SK-N-MC (cell line): ENCODE measurements around the gene SLC34A3.
A peak's percentile ranks its signal among the peaks of the same experiment; 100 is the strongest.

Experiments
- DNase-seq: peaks from one replicate; pipeline ENCODE4 v3.0.0-alpha.2; 2011; ENCODE audit warnings: low read depth, low spot score
- H3K27ac ChIP-seq: fragments of 200-600 bp; sonication (generic); 2 replicates; pipeline ENCODE4 v1.5.1; 2016; ENCODE audit warnings: mixed run types
- H3K36me3 ChIP-seq: fragments of 200-600 bp; sonication (generic); 2 replicates; pipeline ENCODE4 v1.6.1; 2017; ENCODE audit warnings: antibody characterized with exemption, low read length, mixed read lengths; ENCODE audit not compliant: insufficient read depth
- H3K4me3 ChIP-seq: fragments of 200-600 bp; sonication (generic); 2 replicates; pipeline ENCODE4 v1.5.1; 2016
- H3K9ac ChIP-seq: fragments of 200-600 bp; sonication (generic); 2 replicates; pipeline ENCODE4 v1.8.0; 2017; ENCODE audit warnings: mixed run types, mixed read lengths; ENCODE audit not compliant: insufficient read length
- H3K9me3 ChIP-seq: fragments of 200-600 bp; sonication (generic); 2 replicates; pipeline ENCODE4 v1.6.1; 2017; ENCODE audit warnings: low read depth, mild to moderate bottlenecking, antibody characterized with exemption, low read length, moderate library complexity, mixed read lengths
- EZH2 ChIP-seq: fragments of 200-600 bp; sonication (generic); IDR thresholded peaks from one replicate; pipeline ENCODE4 v1.6.1; 2017; ENCODE audit warnings: antibody characterized with exemption
- FOXP2 ChIP-seq: optimal IDR thresholded peaks from 2 replicates; pipeline ENCODE3; 2011; ENCODE audit warnings: mild to moderate bottlenecking, moderate library complexity; ENCODE audit not compliant: insufficient read depth; ENCODE audit errors: extremely low read length, control extremely low read depth
- POLR2AphosphoS5 ChIP-seq: IDR thresholded peaks from 2 replicates; pipeline ENCODE4 v1.6.1; 2012; ENCODE audit warnings: mild to moderate bottlenecking, low read depth, low read length, borderline replicate concordance

Gene SLC34A3

DNA sequence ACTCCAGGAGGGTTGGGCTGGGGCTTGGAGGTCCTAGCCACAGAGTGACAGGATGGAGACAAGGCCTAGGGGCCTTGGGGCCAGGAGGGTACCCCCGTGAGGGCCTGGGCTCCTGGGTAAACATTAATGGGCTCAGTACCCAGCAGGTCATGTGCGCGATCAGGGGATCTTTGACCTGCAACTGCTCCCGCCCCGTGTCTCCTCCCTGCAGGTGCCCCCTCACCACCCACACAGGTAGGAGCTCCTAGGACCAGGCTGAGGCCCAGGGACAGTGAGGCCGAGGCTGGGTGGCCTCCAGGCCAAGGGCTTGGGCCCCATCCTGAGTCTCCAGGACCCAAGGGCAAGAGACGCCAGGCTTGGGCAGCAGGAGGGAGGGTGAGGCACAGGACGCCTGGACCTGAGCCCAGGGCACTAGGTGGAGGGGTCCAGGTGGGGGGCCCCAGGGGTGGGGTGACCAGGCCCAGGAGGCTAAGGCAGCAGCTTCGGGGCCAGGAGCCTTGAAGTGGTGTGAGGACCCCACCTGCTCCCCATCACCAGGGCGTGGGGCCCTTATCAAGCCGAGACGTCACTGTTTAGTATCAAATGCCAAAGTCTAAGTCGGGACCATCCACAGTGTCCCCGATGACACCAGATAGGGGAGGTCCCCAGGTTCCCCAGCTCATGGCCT lies at the start of gene SLC34A3:
TSS of gene SLC34A3 (plus strand) at position 197 of the 667 bp plus-strand sequence. CDS start 802 bp downstream, outside the sequence.
- no peak for DNase-seq
- no peak within 1 kb of the TSS for H3K27ac ChIP-seq
- no peak within 1 kb of the TSS for H3K9ac ChIP-seq
- no peaks in the 10 kb centered on the region for H3K9me3 ChIP-seq
- no peak within 1 kb of the TSS for H3K4me3 ChIP-seq
- TF ChIP-seq EZH2 (no peak), FOXP2 (no peak), POLR2AphosphoS5 (no peak)
- H3K36me3 ChIP-seq: no peaks in the 10 kb centered on the region

GRCh38 chr9:137181680-137182079 lies 49.0 kb upstream of the SLC34A3 start:
- H3K36me3 ChIP-seq: peaks cover 8% of the 10 kb centered on the region; the same call in 1 of the 2 replicates
- no peaks in the 10 kb centered on the region for H3K9me3 ChIP-seq
- no peak for TF ChIP-seq POLR2AphosphoS5
- no peak for TF ChIP-seq EZH2
- no peak for TF ChIP-seq FOXP2
- H3K27ac ChIP-seq: no peak overlapping the region
- DNase-seq: no peak
- no peak overlapping the region for H3K4me3 ChIP-seq
- no peak overlapping the region for H3K9ac ChIP-seq

DNA sequence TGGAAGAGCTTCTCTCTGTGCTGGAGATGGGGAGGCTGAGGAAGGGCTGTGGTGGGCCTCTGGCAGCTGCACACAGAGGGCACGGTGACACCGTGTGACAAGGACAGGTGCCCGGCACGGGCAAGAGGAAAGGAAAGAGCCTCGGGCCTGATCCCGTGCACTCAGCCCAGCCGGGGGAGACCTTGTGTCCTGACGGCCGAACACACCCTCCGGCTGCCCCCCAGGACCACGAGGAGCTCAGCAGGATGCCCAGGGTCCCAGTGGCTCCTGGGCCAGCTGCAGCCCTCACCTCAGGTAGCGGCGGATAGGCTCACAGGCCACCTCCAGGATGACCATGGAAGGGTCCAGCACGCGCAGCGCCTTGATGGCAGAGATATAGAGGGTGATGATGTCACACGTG lies 47.9 kb upstream of the SLC34A3 start:
- H3K36me3 ChIP-seq: peaks cover 8% of the 10 kb centered on the region; the same call in 1 of the 2 replicates
- no peak overlapping the region for H3K27ac ChIP-seq
- TF ChIP-seq FOXP2 (no peak), POLR2AphosphoS5 (no peak), EZH2 (no peak)
- H3K9ac ChIP-seq: no peak overlapping the region
- no peak for DNase-seq
- H3K9me3 ChIP-seq: no peaks in the 10 kb centered on the region
- no peak overlapping the region for H3K4me3 ChIP-seq

GRCh38 chr9:137183980-137184595 lies 46.6 kb upstream of the SLC34A3 start:
- Histone ChIP-seq H3K9me3 (no peaks in the 10 kb centered on the region), H3K4me3 (no peak overlapping the region), H3K36me3 (peaks cover 8% of the 10 kb centered on the region; the same call in 1 of the 2 replicates), H3K9ac (no peak overlapping the region), H3K27ac (no peak overlapping the region)
- TF ChIP-seq FOXP2: no peak
- TF ChIP-seq POLR2AphosphoS5: no peak
- no peak for TF ChIP-seq EZH2
- no peak for DNase-seq

- Histone ChIP-seq H3K4me3 (no peak overlapping the region), H3K9ac (no peak overlapping the region), H3K9me3 (no peaks in the 10 kb centered on the region), H3K36me3 (peaks cover 11% of the 10 kb centered on the region; the same call in 1 of the 2 replicates), H3K27ac (no peak overlapping the region)
- no peak for DNase-seq
- TF ChIP-seq EZH2 (no peak), POLR2AphosphoS5 (no peak), FOXP2 (no peak)
Measured at GRCh38 chr9:137184881-137185660, 45.6 kb upstream of the SLC34A3 start.

- TF ChIP-seq FOXP2 (no peak), POLR2AphosphoS5 (no peak), EZH2 (no peak)
- no peak for DNase-seq
- no peak overlapping the region for H3K9ac ChIP-seq
- no peaks in the 10 kb centered on the region for H3K9me3 ChIP-seq
- no peak overlapping the region for H3K4me3 ChIP-seq
- peaks cover 14% of the 10 kb centered on the region; the same call in 1 of the 2 replicates for H3K36me3 ChIP-seq
- H3K27ac ChIP-seq: no peak overlapping the region
Measured at GRCh38 chr9:137185921-137186320, 44.8 kb upstream of the SLC34A3 start.

GRCh38 chr9:137186385-137186784 lies 44.3 kb upstream of the SLC34A3 start:
- Histone ChIP-seq H3K27ac (no peak overlapping the region), H3K9me3 (no peaks in the 10 kb centered on the region), H3K4me3 (no peak overlapping the region), H3K36me3 (peaks cover 14% of the 10 kb centered on the region; the same call in 1 of the 2 replicates), H3K9ac (no peak overlapping the region)
- TF ChIP-seq POLR2AphosphoS5 (no peak), FOXP2 (no peak), EZH2 (no peak)
- no peak for DNase-seq

DNA sequence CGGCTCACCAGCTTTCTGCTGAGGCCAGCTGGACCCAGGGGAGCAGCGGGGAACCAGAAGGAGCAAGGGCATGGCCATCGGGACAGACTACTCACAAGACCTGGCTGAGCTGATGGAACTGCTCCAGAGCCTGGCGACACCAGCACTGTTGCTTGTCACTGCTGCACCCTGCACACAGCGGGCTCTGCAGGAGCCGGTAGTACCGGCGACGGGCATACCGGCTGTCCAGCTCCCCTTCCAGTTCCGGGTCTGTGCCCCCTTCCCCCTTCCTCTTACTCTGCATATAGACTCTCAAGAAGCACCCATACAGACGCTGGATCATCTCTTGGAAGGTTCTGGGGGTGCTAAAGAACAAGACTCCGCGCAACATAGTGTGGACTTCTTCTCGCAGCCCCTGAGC lies 43.3 kb upstream of the SLC34A3 start:
- H3K36me3 ChIP-seq: peaks cover 14% of the 10 kb centered on the region; the same call in 1 of the 2 replicates

More for the DNA sequence above, 43.3 kb upstream of the SLC34A3 start:
- no peaks in the 10 kb centered on the region for H3K9me3 ChIP-seq
- no peak for TF ChIP-seq FOXP2
- no peak for TF ChIP-seq EZH2
- TF ChIP-seq POLR2AphosphoS5: no peak
- DNase-seq: no peak
- peak overlapping the region; percentile 96 for H3K9ac ChIP-seq
- no peak overlapping the region for H3K27ac ChIP-seq
- peak overlapping the region; percentile 97 for H3K4me3 ChIP-seq
